Astrocyte (in vitro differentiated cells and primary cell): ENCODE data around the gene WFDC5.

Experiments used
- CTCF ChIP-seq: IDR thresholded peaks from 2 replicates; pipeline ENCODE4 v1.5.1; 2011; ENCODE audit warnings: low read depth, mild to moderate bottlenecking, inconsistent platforms, low read length, moderate library complexity; ENCODE audit not compliant: insufficient read depth
- EZH2 ChIP-seq: IDR thresholded peaks from 2 replicates; pipeline ENCODE4 v1.6.1; 2012; ENCODE audit warnings: mild to moderate bottlenecking, low read length, inconsistent platforms; ENCODE audit not compliant: insufficient read depth

DNA sequence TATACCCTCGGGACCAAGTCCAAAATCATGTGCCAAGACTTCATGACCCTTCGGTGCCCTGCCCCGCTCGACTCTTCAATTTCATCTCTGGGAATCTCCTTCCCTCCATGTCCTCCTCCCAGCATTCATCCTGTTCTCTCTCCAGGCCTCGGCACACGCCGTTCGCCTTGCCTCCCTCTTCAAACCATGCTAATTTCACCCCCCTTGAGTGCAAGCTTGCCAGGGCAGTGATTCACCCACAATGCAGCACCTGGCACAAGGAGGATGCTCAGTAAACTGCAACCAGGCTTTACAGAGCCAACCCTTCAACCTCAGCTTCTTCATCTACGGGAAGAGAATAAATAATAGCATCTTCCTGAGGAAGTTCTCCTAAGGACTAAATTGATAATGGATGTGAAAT is 18.2 kb downstream of the WFDC5 start:
- TF ChIP-seq CTCF, result no peak
- no peak for TF ChIP-seq EZH2
